SH-SY5Y (cell line): Measurements from ENCODE around the gene URGCP.

Experiments used
- GATA2 ChIP-seq: IDR thresholded peaks from 2 replicates; pipeline ENCODE4 v1.6.1; 2011; ENCODE audit warnings: mild to moderate bottlenecking, low read depth, low read length
- GATA3 ChIP-seq: IDR thresholded peaks from 2 replicates; pipeline ENCODE4 v1.6.1; 2011; ENCODE audit warnings: low read depth, mild to moderate bottlenecking, low read length, moderate library complexity

GRCh38 chr7:43856996-43857395 lies 49.4 kb downstream of the URGCP start:
- TF ChIP-seq GATA3 (no peak), GATA2 (no peak)
